Mesenchymal stem cell (in vitro differentiated cells and primary cell): ENCODE measurements around the gene ZNF600.
"Not testable (repeated sequence)": the region's sequence is repeated elsewhere in the genome, so short reads cannot be mapped to it uniquely, and the experiment has no call there.

Source experiments
- DNase-seq: peaks from one replicate; pipeline ENCODE4 v3.0.0-alpha.2; 2013
- H2AFZ ChIP-seq: one replicate; pipeline ENCODE4 v1.6.1; 2013; ENCODE audit warnings: low read depth, mild to moderate bottlenecking, control low read depth, inconsistent platforms, low read length, moderate library complexity
- H2AK5ac ChIP-seq: 2 replicates; pipeline ENCODE4 v1.6.1; 2013; ENCODE audit warnings: low read length, moderate library complexity, mild to moderate bottlenecking, inconsistent platforms; ENCODE audit not compliant: severe bottlenecking
- H2BK120ac ChIP-seq: one replicate; pipeline ENCODE4 v1.6.1; 2013; ENCODE audit warnings: low read depth, mild to moderate bottlenecking, inconsistent platforms, low read length, moderate library complexity
- H2BK12ac ChIP-seq, 2 experiments: one replicate each; pipeline ENCODE4 v1.6.1; 2013; ENCODE audit warnings: inconsistent platforms in 2 of 2, low read length in 2 of 2, mild to moderate bottlenecking in 2 of 2, moderate library complexity in 2 of 2, control low read depth in 1 of 2
- H2BK15ac ChIP-seq: one replicate; pipeline ENCODE4 v1.6.1; 2013; ENCODE audit warnings: mild to moderate bottlenecking, low read depth, inconsistent platforms; ENCODE audit not compliant: poor library complexity, severe bottlenecking
- H2BK5ac ChIP-seq: 2 replicates; pipeline ENCODE4 v1.6.1; 2013; ENCODE audit warnings: low read depth, mild to moderate bottlenecking, low read length, control low read depth, inconsistent platforms; ENCODE audit not compliant: poor library complexity, severe bottlenecking
- H3K14ac ChIP-seq, 2 experiments: one replicate each; pipeline ENCODE4 v1.6.1; 2013; ENCODE audit warnings: inconsistent platforms in 2 of 2, low read length in 2 of 2, control low read depth in 1 of 2, mild to moderate bottlenecking in 1 of 2, moderate library complexity in 1 of 2
- H3K18ac ChIP-seq, 2 experiments: one replicate each; pipeline ENCODE4 v1.6.1; 2013; ENCODE audit warnings: inconsistent platforms in 2 of 2, low read length in 2 of 2, control low read depth in 1 of 2, low read depth in 1 of 2, mild to moderate bottlenecking in 1 of 2
- H3K23ac ChIP-seq, 2 experiments: one replicate each; pipeline ENCODE4 v1.6.1; 2013; ENCODE audit warnings: inconsistent platforms in 2 of 2, low read length in 2 of 2, mild to moderate bottlenecking in 2 of 2, moderate library complexity in 2 of 2, control low read depth in 1 of 2
- H3K27ac ChIP-seq: 2 replicates; pipeline ENCODE4 v1.5.1; 2013; ENCODE audit warnings: mild to moderate bottlenecking, moderate library complexity, low read length, control low read depth, inconsistent platforms; ENCODE audit not compliant: poor library complexity, severe bottlenecking
- H3K27me3 ChIP-seq, 2 experiments: 2 replicates each; pipeline versions ENCODE4 v1.6.1 to v1.7.0; 2013; ENCODE audit warnings: low read length in 2 of 2, mild to moderate bottlenecking in 2 of 2, moderate library complexity in 2 of 2, control low read depth in 1 of 2, inconsistent platforms in 1 of 2; ENCODE audit not compliant: control insufficient read depth in 1 of 2, insufficient read depth in 1 of 2
- H3K36me3 ChIP-seq, 2 experiments: 2 replicates each; pipeline versions ENCODE4 v1.6.1 to v1.7.0; 2013; ENCODE audit warnings: low read length in 2 of 2, control low read depth in 1 of 2, inconsistent platforms in 1 of 2, low read depth in 1 of 2, mild to moderate bottlenecking in 1 of 2; ENCODE audit not compliant: insufficient read depth in 2 of 2, control insufficient read depth in 1 of 2
- H3K4ac ChIP-seq, 2 experiments: one replicate each; pipeline ENCODE4 v1.6.1; 2013; ENCODE audit warnings: inconsistent platforms in 2 of 2, low read length in 2 of 2, mild to moderate bottlenecking in 2 of 2, moderate library complexity in 2 of 2, control low read depth in 1 of 2, low read depth in 1 of 2
- H3K4me1 ChIP-seq: 2 replicates; pipeline ENCODE4 v1.6.1; 2013; ENCODE audit warnings: low read depth, low read length, control low read depth; ENCODE audit not compliant: control insufficient read depth, insufficient read depth
- H3K4me2 ChIP-seq: 2 replicates; pipeline ENCODE4 v1.6.1; 2013; ENCODE audit warnings: low read length, mild to moderate bottlenecking, inconsistent platforms; ENCODE audit not compliant: poor library complexity, severe bottlenecking
- H3K4me3 ChIP-seq, 2 experiments: 2 replicates each; pipeline versions ENCODE4 v1.5.1 to v1.7.0; 2013; ENCODE audit warnings: low read length in 2 of 2, mild to moderate bottlenecking in 2 of 2, control low read depth in 1 of 2, low read depth in 1 of 2; ENCODE audit not compliant: insufficient read depth in 1 of 2
- H3K79me1 ChIP-seq: replicated peaks from 2 replicates; pipeline ENCODE4 v1.6.1; 2013; ENCODE audit warnings: mild to moderate bottlenecking, control low read depth, low read length, inconsistent platforms; ENCODE audit not compliant: poor library complexity, severe bottlenecking
- H3K9ac ChIP-seq: 2 replicates; pipeline ENCODE4 v1.7.0; 2013; ENCODE audit warnings: mild to moderate bottlenecking, low read length, moderate library complexity
- H3K9me3 ChIP-seq: 2 replicates; pipeline ENCODE4 v1.7.0; 2013; ENCODE audit warnings: mild to moderate bottlenecking, low read length; ENCODE audit not compliant: control insufficient read depth
- H4K8ac ChIP-seq: one replicate; pipeline ENCODE4 v1.6.1; 2013; ENCODE audit warnings: inconsistent platforms, mild to moderate bottlenecking, low read length, moderate library complexity
- H4K91ac ChIP-seq: one replicate; pipeline ENCODE4 v1.6.1; 2013; ENCODE audit warnings: mild to moderate bottlenecking, low read length, inconsistent platforms
- WGBS: methylation state at CpG from one replicate; pipeline ENCODE4 v1.1.7; 2013; ENCODE audit warnings: mixed read lengths; 5-methylcytosine and 5-hydroxymethylcytosine counted together

Gene ZNF600

GRCh38 chr19:52735734-52736133 lies 50.9 kb downstream of the ZNF600 start:
- Histone ChIP-seq H3K9me3 (no peaks in the 10 kb centered on the region), H2BK120ac (no peak overlapping the region), H3K14ac (no peak overlapping the region), H3K9ac (peak overlapping the region; percentile 98), H3K4me3 (peak overlapping the region in 1 of 2 experiments; percentile 98), H2AFZ (no peak overlapping the region), H3K4me1 (peaks cover 7% of the 10 kb centered on the region), H2BK12ac (peak overlapping the region in 1 of 2 experiments; percentile 1), H3K4me2 (peak overlapping the region; percentile 26), H3K23ac (no peak overlapping the region), H4K8ac (no peak overlapping the region), H3K4ac (no peak overlapping the region), H4K91ac (no peak overlapping the region), H3K18ac (no peak overlapping the region), H3K79me1 (peaks cover 10% of the 10 kb centered on the region), H3K36me3 (peaks cover 0 to 11% of the 10 kb centered on the region in 2 experiments), H2BK15ac (no peak overlapping the region), H3K27ac (peak overlapping the region; percentile 88), H3K27me3 (no peaks in the 10 kb centered on the region), H2BK5ac (peak overlapping the region; percentile 87), H2AK5ac (no peak overlapping the region)
- DNase-seq: peak; percentile 54
- WGBS: 41% methylated on average over 14 of the region's 18 CpGs

DNA sequence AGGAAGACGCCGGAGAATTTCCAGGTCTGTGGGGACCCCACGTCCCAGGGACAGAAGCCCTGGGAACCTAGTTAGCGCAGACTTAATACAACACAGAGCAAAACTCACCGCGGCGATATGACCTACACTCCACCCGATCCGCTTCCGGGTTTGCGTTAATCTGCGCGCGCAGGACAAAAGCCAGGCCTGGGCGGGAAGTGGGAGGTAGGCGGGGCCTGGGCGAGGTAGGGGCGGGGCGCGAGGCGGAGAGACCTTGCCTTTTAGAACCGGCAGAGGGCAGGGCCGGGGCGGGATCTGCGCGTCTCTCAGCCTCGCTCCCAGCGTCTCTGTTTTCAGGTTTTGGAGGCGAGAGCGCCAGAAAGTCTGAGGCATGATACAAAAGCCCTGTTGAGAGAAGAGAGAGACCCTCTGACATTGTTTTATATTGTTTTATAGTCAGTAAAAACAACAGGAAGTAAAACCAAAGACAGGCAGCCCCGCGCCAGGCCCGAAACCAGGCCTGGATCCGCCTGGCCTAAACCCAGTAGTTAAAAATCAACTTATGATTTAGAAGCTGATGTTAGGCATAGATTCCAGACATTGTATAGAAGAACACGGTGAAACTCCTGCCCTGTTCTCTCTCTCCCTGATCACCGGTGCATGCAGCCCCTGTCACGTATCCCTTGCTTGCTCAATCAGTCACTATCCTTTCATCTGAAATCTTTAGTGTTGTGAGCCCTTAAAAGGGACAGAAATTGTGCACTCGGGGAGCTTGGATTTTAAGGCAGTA lies 51.5 kb downstream of the ZNF600 start, which contains the start of gene ZNF611:
TSS of gene ZNF611 (minus strand) at position 152 of the 769 bp plus-strand sequence. CDS start 19,150 bp downstream, outside the sequence.
- 20% methylated on average over 28 of the region's 38 CpGs for WGBS
- peaks cover 7% of the 10 kb centered on the region for H3K4me1 ChIP-seq
- peak within 1 kb of the TSS; percentile 78 to 98 for H3K4me3 ChIP-seq
- H2BK5ac ChIP-seq: peak within 1 kb of the TSS; percentile 87
- H3K79me1 ChIP-seq: peaks cover 12% of the 10 kb centered on the region
- peak within 1 kb of the TSS; percentile 20 to 24 for H3K4ac ChIP-seq
- no peak within 1 kb of the TSS for H2AFZ ChIP-seq
- no peak within 1 kb of the TSS for H2AK5ac ChIP-seq
- H3K18ac ChIP-seq: peak within 1 kb of the TSS; percentile 31 to 78
- peak within 1 kb of the TSS; percentile 12 for H2BK15ac ChIP-seq
- H3K9ac ChIP-seq: peak within 1 kb of the TSS; percentile 98
- H2BK120ac ChIP-seq: peak within 1 kb of the TSS; percentile 77
- peak within 1 kb of the TSS; percentile 69 for H4K8ac ChIP-seq
- H3K36me3 ChIP-seq: peaks cover 0 to 14% of the 10 kb centered on the region in 2 experiments
- H2BK12ac ChIP-seq: peak within 1 kb of the TSS in 1 of 2 experiments; percentile 1
- no peak within 1 kb of the TSS for H3K23ac ChIP-seq
- peak; percentile 94 for DNase-seq
- H3K14ac ChIP-seq: no peak within 1 kb of the TSS
- peak within 1 kb of the TSS; percentile 13 for H4K91ac ChIP-seq
- H3K4me2 ChIP-seq: peak within 1 kb of the TSS; percentile 80
- no peaks in the 10 kb centered on the region for H3K27me3 ChIP-seq
- H3K9me3 ChIP-seq: no peaks in the 10 kb centered on the region
- peak within 1 kb of the TSS; percentile 90 for H3K27ac ChIP-seq

DNA sequence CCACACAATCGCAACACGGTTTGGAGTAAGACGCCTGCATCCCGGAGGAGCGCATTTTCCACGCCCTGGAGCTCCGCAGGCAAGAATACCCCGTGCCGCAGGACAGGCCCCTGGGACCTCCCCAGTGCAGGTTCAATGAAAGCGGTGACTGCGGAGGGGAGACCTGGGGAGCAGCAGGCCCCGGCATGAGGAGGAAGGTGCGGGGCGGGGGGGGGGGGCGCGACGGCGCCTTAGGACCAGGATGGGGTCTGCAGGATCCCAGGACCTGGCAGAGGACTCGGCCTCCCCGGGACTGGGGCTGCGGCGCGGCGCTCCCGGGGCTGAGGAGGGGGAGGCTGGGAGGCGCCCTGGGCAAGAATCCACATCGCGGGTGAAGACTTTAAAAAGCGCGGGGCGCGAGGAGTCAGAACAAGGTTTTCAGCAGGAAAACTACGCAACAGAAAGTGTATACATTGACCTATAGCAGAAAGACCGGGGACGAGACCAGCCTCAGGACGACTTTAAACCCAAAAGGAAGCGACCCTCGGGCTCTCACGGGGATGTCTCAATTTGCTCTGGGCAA lies 52.2 kb downstream of the ZNF600 start:
- DNase-seq: peak; percentile 35
- Histone ChIP-seq H2BK15ac (peak overlapping the region; percentile 12), H3K14ac (no peak overlapping the region), H4K91ac (peak overlapping the region; percentile 13), H3K36me3 (peaks cover 0 to 14% of the 10 kb centered on the region in 2 experiments), H3K4ac (peak overlapping the region; percentile 20 to 24), H3K4me2 (peak overlapping the region; percentile 80), H2BK12ac (no peak overlapping the region), H3K23ac (no peak overlapping the region), H4K8ac (peak overlapping the region; percentile 69), H2AK5ac (no peak overlapping the region), H3K9me3 (no peaks in the 10 kb centered on the region), H3K27ac (peak overlapping the region; percentile 90), H3K4me3 (peak overlapping the region; percentile 78 to 98), H3K4me1 (peaks cover 7% of the 10 kb centered on the region), H3K9ac (peak overlapping the region; percentile 98), H3K79me1 (peaks cover 12% of the 10 kb centered on the region), H2BK5ac (peak overlapping the region; percentile 62), H3K27me3 (no peaks in the 10 kb centered on the region), H2BK120ac (peak overlapping the region; percentile 77), H2AFZ (no peak overlapping the region), H3K18ac (peak overlapping the region; percentile 31 to 78)
- 1% methylated on average over 38 of the region's 39 CpGs for WGBS

GRCh38 chr19:52726051-52726450 lies 60.5 kb downstream of the ZNF600 start:
- Histone ChIP-seq H3K36me3 (peaks cover 35 to 41% of the 10 kb centered on the region in 2 experiments), H3K79me1 (peaks cover 26% of the 10 kb centered on the region), H3K4me1 (peaks cover 14% of the 10 kb centered on the region)
- H2BK15ac ChIP-seq, H3K27ac ChIP-seq, H2BK12ac ChIP-seq, H3K23ac ChIP-seq, H4K8ac ChIP-seq, H2AFZ ChIP-seq, H2BK120ac ChIP-seq, H2AK5ac ChIP-seq, H3K9me3 ChIP-seq, H3K4ac ChIP-seq, H3K18ac ChIP-seq, H3K27me3 ChIP-seq, H3K14ac ChIP-seq, H3K4me2 ChIP-seq, H2BK5ac ChIP-seq, H3K9ac ChIP-seq, H4K91ac ChIP-seq, H3K4me3 ChIP-seq, DNase-seq: not testable (repeated sequence)
- WGBS: over 99% methylated on average over 16 of the region's 16 CpGs
